Measurements from ENCODE around the gene ACSM6.

Gene ACSM6

DNA sequence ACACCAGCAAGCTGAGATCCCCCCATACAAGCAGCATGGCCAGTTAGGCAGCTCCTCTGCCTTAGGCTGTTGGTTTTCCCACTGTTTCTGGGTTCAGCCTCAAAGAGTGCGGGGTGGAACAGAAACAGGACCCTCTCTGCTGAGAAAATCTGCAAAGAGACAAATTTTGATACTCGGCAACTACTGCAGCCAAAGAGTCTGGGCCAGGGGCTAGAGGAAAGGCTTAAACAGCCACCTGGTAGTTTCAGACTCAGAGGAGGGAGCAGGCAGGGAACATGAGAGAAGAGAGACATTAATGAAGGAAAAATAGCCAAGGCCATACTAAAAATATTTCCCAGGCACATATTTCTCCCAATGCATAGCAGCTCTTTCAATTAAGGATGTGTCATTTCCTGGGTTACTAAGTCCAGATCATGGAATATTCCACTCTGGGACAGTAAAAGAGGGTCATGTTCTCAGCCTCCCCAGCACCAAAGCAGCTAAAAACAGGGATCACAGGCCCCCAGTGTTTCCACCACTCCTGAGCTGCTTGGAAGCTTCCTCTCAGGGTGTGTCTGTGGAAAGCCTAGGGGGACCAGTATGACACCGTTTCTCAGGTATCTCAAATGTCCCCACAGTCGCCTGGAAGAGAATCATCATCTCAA is 67.0 kb downstream of the ACSM6 start:
- H3K27ac ChIP-seq (replicated peaks): no peak overlapping the region
- no peak for TF ChIP-seq POLR2AphosphoS5 (IDR thresholded peaks at IDR 0.05; ENCODE audit: low read depth)
- TF ChIP-seq, protein P1, sequence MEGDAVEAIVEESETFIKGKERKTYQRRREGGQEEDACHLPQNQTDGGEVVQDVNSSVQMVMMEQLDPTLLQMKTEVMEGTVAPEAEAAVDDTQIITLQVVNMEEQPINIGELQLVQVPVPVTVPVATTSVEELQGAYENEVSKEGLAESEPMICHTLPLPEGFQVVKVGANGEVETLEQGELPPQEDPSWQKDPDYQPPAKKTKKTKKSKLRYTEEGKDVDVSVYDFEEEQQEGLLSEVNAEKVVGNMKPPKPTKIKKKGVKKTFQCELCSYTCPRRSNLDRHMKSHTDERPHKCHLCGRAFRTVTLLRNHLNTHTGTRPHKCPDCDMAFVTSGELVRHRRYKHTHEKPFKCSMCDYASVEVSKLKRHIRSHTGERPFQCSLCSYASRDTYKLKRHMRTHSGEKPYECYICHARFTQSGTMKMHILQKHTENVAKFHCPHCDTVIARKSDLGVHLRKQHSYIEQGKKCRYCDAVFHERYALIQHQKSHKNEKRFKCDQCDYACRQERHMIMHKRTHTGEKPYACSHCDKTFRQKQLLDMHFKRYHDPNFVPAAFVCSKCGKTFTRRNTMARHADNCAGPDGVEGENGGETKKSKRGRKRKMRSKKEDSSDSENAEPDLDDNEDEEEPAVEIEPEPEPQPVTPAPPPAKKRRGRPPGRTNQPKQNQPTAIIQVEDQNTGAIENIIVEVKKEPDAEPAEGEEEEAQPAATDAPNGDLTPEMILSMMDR (IDR thresholded peaks at IDR 0.05; ENCODE audit: insufficient read depth, low read length): no peak
- no peak for TF ChIP-seq SPI1 (IDR thresholded peaks at IDR 0.05; ENCODE audit: borderline replicate concordance, low read depth)
- TF ChIP-seq, protein P2, sequence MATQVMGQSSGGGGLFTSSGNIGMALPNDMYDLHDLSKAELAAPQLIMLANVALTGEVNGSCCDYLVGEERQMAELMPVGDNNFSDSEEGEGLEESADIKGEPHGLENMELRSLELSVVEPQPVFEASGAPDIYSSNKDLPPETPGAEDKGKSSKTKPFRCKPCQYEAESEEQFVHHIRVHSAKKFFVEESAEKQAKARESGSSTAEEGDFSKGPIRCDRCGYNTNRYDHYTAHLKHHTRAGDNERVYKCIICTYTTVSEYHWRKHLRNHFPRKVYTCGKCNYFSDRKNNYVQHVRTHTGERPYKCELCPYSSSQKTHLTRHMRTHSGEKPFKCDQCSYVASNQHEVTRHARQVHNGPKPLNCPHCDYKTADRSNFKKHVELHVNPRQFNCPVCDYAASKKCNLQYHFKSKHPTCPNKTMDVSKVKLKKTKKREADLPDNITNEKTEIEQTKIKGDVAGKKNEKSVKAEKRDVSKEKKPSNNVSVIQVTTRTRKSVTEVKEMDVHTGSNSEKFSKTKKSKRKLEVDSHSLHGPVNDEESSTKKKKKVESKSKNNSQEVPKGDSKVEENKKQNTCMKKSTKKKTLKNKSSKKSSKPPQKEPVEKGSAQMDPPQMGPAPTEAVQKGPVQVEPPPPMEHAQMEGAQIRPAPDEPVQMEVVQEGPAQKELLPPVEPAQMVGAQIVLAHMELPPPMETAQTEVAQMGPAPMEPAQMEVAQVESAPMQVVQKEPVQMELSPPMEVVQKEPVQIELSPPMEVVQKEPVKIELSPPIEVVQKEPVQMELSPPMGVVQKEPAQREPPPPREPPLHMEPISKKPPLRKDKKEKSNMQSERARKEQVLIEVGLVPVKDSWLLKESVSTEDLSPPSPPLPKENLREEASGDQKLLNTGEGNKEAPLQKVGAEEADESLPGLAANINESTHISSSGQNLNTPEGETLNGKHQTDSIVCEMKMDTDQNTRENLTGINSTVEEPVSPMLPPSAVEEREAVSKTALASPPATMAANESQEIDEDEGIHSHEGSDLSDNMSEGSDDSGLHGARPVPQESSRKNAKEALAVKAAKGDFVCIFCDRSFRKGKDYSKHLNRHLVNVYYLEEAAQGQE (IDR thresholded peaks at IDR 0.05; ENCODE audit: insufficient replicate concordance, low read depth): no peak
- TF ChIP-seq GABPA (IDR thresholded peaks at IDR 0.05; ENCODE audit: low read depth): no peak
- DNase-seq (ENCODE audit: low read depth in 1 of 2, low spot score in 1 of 2): no peak
- H3K4me3 ChIP-seq (replicated peaks; ENCODE audit: insufficient read depth, low read length): no peak overlapping the region
- no peaks in the 10 kb centered on the region for H3K27me3 ChIP-seq (ENCODE audit: insufficient read depth, poor library complexity, severe bottlenecking)

DNA sequence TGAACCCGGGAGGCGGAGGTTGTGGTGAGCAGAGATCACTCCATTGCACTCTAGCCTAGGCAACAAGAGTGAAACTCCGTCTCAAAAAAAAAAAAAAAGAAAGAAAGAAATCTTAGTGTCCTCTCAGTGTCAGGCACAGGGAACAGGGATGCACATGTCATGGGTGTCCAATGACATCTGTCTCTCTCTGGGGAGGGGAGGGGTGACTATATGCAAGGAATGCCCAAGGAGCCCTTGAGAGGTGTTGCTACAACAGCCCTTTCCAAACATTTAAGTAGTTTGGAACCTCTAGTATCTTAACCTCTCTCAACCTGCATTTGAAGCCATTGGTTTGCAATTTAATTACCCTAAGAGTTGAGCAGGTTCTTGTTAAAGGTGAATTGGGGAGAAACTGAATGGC is 67.9 kb downstream of the ACSM6 start:
- DNase-seq (ENCODE audit: low read depth in 1 of 2, low spot score in 1 of 2): no peak
- H3K27ac ChIP-seq (replicated peaks): no peak overlapping the region
- TF ChIP-seq SPI1 (IDR thresholded peaks at IDR 0.05; ENCODE audit: borderline replicate concordance, low read depth): no peak
- TF ChIP-seq POLR2AphosphoS5 (IDR thresholded peaks at IDR 0.05; ENCODE audit: low read depth): no peak
- TF ChIP-seq, protein P2 (IDR thresholded peaks at IDR 0.05; ENCODE audit: insufficient replicate concordance, low read depth): no peak
- H3K27me3 ChIP-seq (ENCODE audit: insufficient read depth, poor library complexity, severe bottlenecking): no peaks in the 10 kb centered on the region
- H3K4me3 ChIP-seq (replicated peaks; ENCODE audit: insufficient read depth, low read length): no peak overlapping the region

DNA sequence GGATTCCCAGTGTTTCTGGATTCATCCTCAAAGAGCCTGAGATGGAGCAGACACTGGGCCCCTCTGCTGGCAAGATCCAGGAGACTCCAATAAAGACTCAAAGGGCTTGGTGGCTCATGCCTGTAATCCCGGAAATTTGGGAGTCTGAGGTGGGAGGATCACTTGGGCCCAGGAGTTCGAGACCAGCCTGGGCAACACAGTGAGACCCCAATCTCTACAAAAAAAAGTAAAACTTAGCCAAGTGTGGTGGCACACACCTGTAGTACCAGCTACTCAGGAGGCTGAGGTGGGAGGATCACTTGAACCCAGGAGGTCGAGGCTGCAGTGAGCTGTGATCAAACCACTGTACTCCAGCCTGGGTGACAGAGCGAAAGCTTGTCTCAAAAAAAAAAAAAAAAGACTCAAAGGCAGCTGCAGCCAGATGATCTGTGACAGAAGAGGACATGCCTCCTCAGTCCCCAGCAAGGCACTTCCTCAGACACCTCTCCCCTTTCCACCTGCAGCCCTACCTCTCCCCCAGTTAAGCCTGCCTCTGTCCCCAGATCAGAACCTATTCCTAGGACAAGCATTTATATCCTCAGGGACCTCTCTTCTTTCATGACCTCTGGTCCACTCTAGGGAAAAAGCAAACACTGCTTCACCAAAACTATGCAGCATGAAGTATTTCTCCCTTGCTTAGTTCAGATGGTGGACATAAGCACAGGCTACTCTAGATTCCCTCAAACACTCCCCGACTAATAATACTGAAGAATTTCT is 68.9 kb downstream of the ACSM6 start:
- TF ChIP-seq, protein P1 (IDR thresholded peaks at IDR 0.05; ENCODE audit: insufficient read depth, low read length): no peak
- TF ChIP-seq SPI1 (IDR thresholded peaks at IDR 0.05; ENCODE audit: borderline replicate concordance, low read depth): no peak
- TF ChIP-seq, protein P2 (IDR thresholded peaks at IDR 0.05; ENCODE audit: insufficient replicate concordance, low read depth): no peak
- no peaks in the 10 kb centered on the region for H3K27me3 ChIP-seq (ENCODE audit: insufficient read depth, poor library complexity, severe bottlenecking)
- DNase-seq (ENCODE audit: low read depth in 1 of 2, low spot score in 1 of 2): no peak
- no peak overlapping the region for H3K4me3 ChIP-seq (replicated peaks; ENCODE audit: insufficient read depth, low read length)
- no peak overlapping the region for H3K27ac ChIP-seq (replicated peaks)

Data from HL-60 (cell line).